MM.1S (cell line): Measurements from ENCODE around the gene COX8C.
A peak's percentile ranks its signal among the peaks of the same experiment; 100 is the strongest.

Experiments used
- DNase-seq: peaks from one replicate; pipeline ENCODE4 v3.0.0-alpha.2; 2015
- H2AFZ ChIP-seq: fragments of 300-600 bp; sonication (generic); 2 replicates; pipeline ENCODE4 v1.6.0; 2016; ENCODE audit warnings: antibody characterized with exemption, low read length
- H3F3A ChIP-seq: fragments of 300-600 bp; sonication (generic); 2 replicates; pipeline ENCODE4 v1.6.1; 2016; ENCODE audit warnings: mild to moderate bottlenecking, antibody characterized with exemption, low read length, moderate library complexity, mixed read lengths; ENCODE audit not compliant: insufficient read depth
- H3K27ac ChIP-seq: fragments of 300-600 bp; sonication (generic); 2 replicates; pipeline ENCODE4 v1.5.1; 2016; ENCODE audit warnings: mild to moderate bottlenecking, low read length
- H3K27me3 ChIP-seq: fragments of 300-600 bp; sonication (generic); replicated peaks from 2 replicates; pipeline ENCODE4 v1.6.0; 2016; ENCODE audit warnings: low read length; ENCODE audit not compliant: insufficient read depth
- H3K36me3 ChIP-seq: fragments of 300-600 bp; sonication (generic); replicated peaks from 2 replicates; pipeline ENCODE4 v1.6.1; 2016; ENCODE audit warnings: mild to moderate bottlenecking, low read length, mixed read lengths; ENCODE audit not compliant: insufficient read depth
- H3K4me1 ChIP-seq: fragments of 300-600 bp; sonication (generic); 2 replicates; pipeline ENCODE4 v1.6.1; 2016; ENCODE audit warnings: low read length, mixed read lengths
- H3K4me2 ChIP-seq: fragments of 300-600 bp; sonication (generic); 2 replicates; pipeline ENCODE4 v1.6.0; 2016; ENCODE audit warnings: low read depth, low read length
- H3K4me3 ChIP-seq: fragments of 300-600 bp; sonication (generic); 2 replicates; pipeline ENCODE4 v1.5.1; 2016; ENCODE audit warnings: low read length, mixed read lengths
- H3K79me2 ChIP-seq: fragments of 300-600 bp; sonication (generic); 2 replicates; pipeline ENCODE4 v1.6.1; 2016; ENCODE audit warnings: mixed run types, low read length, mixed read lengths
- H3K9ac ChIP-seq: fragments of 300-600 bp; sonication (generic); 2 replicates; pipeline ENCODE4 v1.6.1; 2016; ENCODE audit warnings: low read length, mixed read lengths
- H3K9me2 ChIP-seq: fragments of 300-600 bp; sonication (generic); replicated peaks from 2 replicates; pipeline ENCODE4 v1.6.1; 2016; ENCODE audit warnings: mild to moderate bottlenecking, low read length, mixed read lengths; ENCODE audit not compliant: insufficient read depth
- H3K9me3 ChIP-seq: fragments of 300-600 bp; sonication (generic); replicated peaks from 2 replicates; pipeline ENCODE4 v1.6.1; 2016; ENCODE audit warnings: mild to moderate bottlenecking, low read length, mixed read lengths; ENCODE audit not compliant: insufficient read depth
- H4K20me1 ChIP-seq: fragments of 300-600 bp; sonication (generic); 2 replicates; pipeline ENCODE4 v1.6.1; 2016; ENCODE audit warnings: mild to moderate bottlenecking, low read length, moderate library complexity, mixed read lengths; ENCODE audit not compliant: insufficient read depth
- CTCF ChIP-seq: fragments of 300-600 bp; sonication (generic); IDR thresholded peaks from 2 replicates; pipeline ENCODE4 v1.5.1; 2016; ENCODE audit warnings: antibody characterized with exemption, low read length, mixed read lengths
- EZH2 ChIP-seq: fragments of 300-600 bp; sonication (generic); optimal IDR thresholded peaks from 2 replicates; pipeline ENCODE3; 2017; ENCODE audit warnings: low read depth, mild to moderate bottlenecking, antibody characterized with exemption, low read length, mixed read lengths
- EZH2phosphoT487 ChIP-seq: fragments of 300-600 bp; sonication (generic); IDR thresholded peaks from 2 replicates; pipeline ENCODE4 v1.6.1; 2018; ENCODE audit warnings: antibody characterized with exemption, low read length

COX8C gene

DNA sequence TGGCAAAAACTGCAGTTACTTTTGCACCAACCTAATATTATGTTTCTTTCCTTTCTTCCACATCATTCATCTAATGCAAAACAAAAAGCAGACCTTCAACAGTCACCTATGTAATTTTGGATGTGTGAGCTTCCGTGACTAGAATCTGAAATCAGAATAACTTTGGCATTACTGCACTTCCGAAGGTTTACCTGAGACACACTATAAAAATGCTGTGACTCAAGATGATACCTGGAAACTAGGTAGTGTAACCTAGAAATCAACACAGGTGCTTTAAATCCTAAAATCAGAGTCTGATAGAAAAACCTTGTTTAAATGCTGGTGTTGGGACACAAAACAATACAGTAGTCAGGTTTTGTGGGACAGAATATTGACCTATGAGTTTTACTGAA lies 16.4 kb upstream of the COX8C start:
- Histone ChIP-seq H3F3A (peaks cover 9% of the 10 kb centered on the region; the same call in 1 of the 2 replicates), H2AFZ (no peak overlapping the region), H3K4me2 (peak overlapping the region; percentile 85), H3K9ac (peak overlapping the region; percentile 75), H3K9me2 (no peaks in the 10 kb centered on the region), H3K4me1 (0 out of 2 replicates have a peak, but pooled peaks cover 3% of the 10 kb centered on the region), H3K4me3 (peak overlapping the region; percentile 80), H4K20me1 (no peaks in the 10 kb centered on the region), H3K9me3 (no peaks in the 10 kb centered on the region), H3K36me3 (no peaks in the 10 kb centered on the region), H3K79me2 (peaks cover 67% of the 10 kb centered on the region), H3K27me3 (no peaks in the 10 kb centered on the region), H3K27ac (peak overlapping the region; percentile 67)
- DNase-seq: no peak
- no peak for TF ChIP-seq EZH2phosphoT487
- no peak for TF ChIP-seq CTCF
- TF ChIP-seq EZH2: no peak

DNA sequence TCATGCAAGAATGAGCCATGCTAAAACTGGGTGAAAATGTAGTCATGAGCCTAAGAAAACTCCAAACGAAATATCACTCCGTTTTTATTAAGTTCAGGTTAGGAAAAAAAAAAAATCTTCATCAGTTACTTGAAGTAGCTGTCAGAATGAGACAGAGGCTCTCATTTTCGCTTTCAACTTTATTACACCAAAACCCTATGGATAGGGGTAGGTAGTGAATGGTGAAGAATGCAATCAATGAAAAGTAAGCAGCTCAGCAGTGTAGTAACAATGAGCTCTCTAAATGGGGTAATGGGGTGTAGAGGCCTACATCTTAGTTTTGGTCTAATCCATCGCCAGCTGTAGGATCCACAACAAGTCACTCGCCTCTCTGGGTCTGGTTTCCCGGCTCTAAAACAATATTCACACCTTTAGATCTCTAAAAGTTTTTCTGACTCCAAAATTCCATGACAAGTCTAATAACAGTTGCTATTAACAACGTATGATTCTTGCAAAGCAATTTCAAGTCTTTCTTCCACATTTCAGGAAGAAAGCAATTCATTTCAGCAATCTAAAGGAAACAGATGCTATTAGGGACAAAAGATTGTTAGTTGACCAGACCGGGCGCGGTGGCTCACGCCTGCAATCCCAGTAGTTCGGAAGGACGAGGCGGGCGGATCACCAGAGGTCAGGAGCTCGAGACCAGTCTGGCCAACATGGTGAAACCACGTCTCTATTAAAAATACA lies 15.8 kb upstream of the COX8C start:
- H3K9me3 ChIP-seq: no peaks in the 10 kb centered on the region
- H2AFZ ChIP-seq: no peak overlapping the region
- H3K36me3 ChIP-seq: no peaks in the 10 kb centered on the region
- H3K4me1 ChIP-seq: 0 out of 2 replicates have a peak, but pooled peaks cover 3% of the 10 kb centered on the region
- peak overlapping the region; percentile 80 for H3K4me3 ChIP-seq
- peak overlapping the region; percentile 67 for H3K27ac ChIP-seq
- H3K4me2 ChIP-seq: peak overlapping the region; percentile 85
- no peak for TF ChIP-seq CTCF
- no peak for TF ChIP-seq EZH2
- no peak for TF ChIP-seq EZH2phosphoT487
- no peaks in the 10 kb centered on the region for H3K9me2 ChIP-seq
- DNase-seq: no peak
- no peaks in the 10 kb centered on the region for H4K20me1 ChIP-seq
- H3K9ac ChIP-seq: peak overlapping the region; percentile 75
- H3F3A ChIP-seq: peaks cover 9% of the 10 kb centered on the region; the same call in 1 of the 2 replicates
- H3K79me2 ChIP-seq: peaks cover 61% of the 10 kb centered on the region
- H3K27me3 ChIP-seq: no peaks in the 10 kb centered on the region

- H3K4me2 ChIP-seq: peak overlapping the region; percentile 85
- no peak for DNase-seq
- 0 out of 2 replicates have a peak, but pooled peaks cover 3% of the 10 kb centered on the region for H3K4me1 ChIP-seq
- peak overlapping the region; percentile 80 for H3K4me3 ChIP-seq
- H3K79me2 ChIP-seq: peaks cover 54% of the 10 kb centered on the region
- TF ChIP-seq CTCF (no peak), EZH2 (no peak), EZH2phosphoT487 (no peak)
- H4K20me1 ChIP-seq: no peaks in the 10 kb centered on the region
- no peaks in the 10 kb centered on the region for H3K9me3 ChIP-seq
- peak overlapping the region; percentile 75 for H3K9ac ChIP-seq
- peak overlapping the region; percentile 67; the same call in 1 of the 2 replicates for H3K27ac ChIP-seq
- no peak overlapping the region for H2AFZ ChIP-seq
- no peaks in the 10 kb centered on the region for H3K9me2 ChIP-seq
- H3K36me3 ChIP-seq: no peaks in the 10 kb centered on the region
- H3F3A ChIP-seq: peaks cover 9% of the 10 kb centered on the region; the same call in 1 of the 2 replicates
- no peaks in the 10 kb centered on the region for H3K27me3 ChIP-seq
Measured at GRCh38 chr14:93331728-93332396, 15.1 kb upstream of the COX8C start.
